ENCODE results near the gene COLEC11.

DNA sequence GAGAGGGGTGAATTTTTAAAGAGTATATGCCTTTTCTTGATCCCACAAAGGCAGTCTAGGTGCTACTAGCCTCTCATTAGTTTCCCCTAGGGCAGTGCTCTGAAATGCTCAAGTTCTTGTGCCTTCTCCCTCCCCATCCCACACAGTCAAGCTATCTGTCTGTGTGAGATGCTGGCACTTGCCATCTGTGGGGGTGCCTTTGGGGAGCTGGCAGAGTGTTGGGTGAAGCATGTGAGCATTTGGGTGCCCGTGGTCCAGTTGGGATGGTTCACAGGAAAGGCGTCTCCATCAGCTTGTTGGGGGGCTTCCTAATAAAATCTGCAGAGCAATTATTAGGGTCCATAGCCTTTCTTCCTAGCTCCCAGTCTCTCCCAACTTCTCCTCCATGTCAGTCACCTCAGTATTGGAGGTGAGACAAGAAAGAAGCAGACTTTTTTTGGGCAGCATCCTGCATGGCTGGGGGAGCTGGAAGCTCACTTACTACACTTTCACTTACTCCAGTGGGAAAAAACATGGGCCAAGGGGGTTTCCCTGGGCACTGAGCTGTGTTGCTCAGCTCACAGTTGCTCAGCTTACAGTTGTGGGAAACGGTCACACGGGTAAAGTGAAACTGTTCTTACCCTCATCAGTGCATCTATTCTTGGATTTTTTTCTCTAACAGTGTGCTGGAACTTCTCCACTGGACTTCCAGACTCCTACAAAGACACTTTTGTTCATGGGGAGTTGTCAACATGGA is 29.3 kb downstream of the COLEC11 start:
- TF ChIP-seq, protein P1, sequence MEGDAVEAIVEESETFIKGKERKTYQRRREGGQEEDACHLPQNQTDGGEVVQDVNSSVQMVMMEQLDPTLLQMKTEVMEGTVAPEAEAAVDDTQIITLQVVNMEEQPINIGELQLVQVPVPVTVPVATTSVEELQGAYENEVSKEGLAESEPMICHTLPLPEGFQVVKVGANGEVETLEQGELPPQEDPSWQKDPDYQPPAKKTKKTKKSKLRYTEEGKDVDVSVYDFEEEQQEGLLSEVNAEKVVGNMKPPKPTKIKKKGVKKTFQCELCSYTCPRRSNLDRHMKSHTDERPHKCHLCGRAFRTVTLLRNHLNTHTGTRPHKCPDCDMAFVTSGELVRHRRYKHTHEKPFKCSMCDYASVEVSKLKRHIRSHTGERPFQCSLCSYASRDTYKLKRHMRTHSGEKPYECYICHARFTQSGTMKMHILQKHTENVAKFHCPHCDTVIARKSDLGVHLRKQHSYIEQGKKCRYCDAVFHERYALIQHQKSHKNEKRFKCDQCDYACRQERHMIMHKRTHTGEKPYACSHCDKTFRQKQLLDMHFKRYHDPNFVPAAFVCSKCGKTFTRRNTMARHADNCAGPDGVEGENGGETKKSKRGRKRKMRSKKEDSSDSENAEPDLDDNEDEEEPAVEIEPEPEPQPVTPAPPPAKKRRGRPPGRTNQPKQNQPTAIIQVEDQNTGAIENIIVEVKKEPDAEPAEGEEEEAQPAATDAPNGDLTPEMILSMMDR (optimal IDR thresholded peaks at IDR 0.05 in 1 of 3, IDR thresholded peaks at IDR 0.05 in 1 of 3, conservative IDR thresholded peaks at IDR 0.05 in 1 of 3; ENCODE audit: extremely low read depth in 1 of 3, insufficient read depth in 2 of 3, low read length in 3 of 3): no peak
- no peak for TF ChIP-seq EZH2 (IDR thresholded peaks at IDR 0.05; ENCODE audit: low read length)

Measured in keratinocyte (primary cell).